OCI-LY3 (cell line): ENCODE data around the gene MBOAT1.

Experiments used
- H2AFZ ChIP-seq: fragments of 200-600, 300-600 bp; shearing (Covaris generic); 2 replicates; pipeline ENCODE4 v1.6.0; 2014; ENCODE audit warnings: antibody characterized with exemption, low read depth, low read length
- H3K27ac ChIP-seq: fragments of 200-600, 300-600 bp; sonication (generic); 2 replicates; pipeline ENCODE4 v1.5.1; 2014; ENCODE audit warnings: mild to moderate bottlenecking, low read length, moderate library complexity, mixed read lengths
- H3K27me3 ChIP-seq: fragments of 200-600, 300-600 bp; sonication (generic); 2 replicates; pipeline ENCODE4 v1.6.1; 2014; ENCODE audit warnings: low read depth, low read length, mixed read lengths
- H3K36me3 ChIP-seq: fragments of 200-600, 300-600 bp; sonication (generic); replicated peaks from 2 replicates; pipeline ENCODE3; 2014; ENCODE audit warnings: low read depth, low read length, mixed read lengths
- H3K4me1 ChIP-seq: fragments of 300-600, 200-600 bp; sonication (generic); 2 replicates; pipeline ENCODE4 v1.6.1; 2014; ENCODE audit warnings: low read length, mixed read lengths
- H3K4me2 ChIP-seq: fragments of 200-600, 300-600 bp; sonication (generic); 2 replicates; pipeline ENCODE4 v1.6.1; 2014; ENCODE audit warnings: low read length, mixed read lengths
- H3K4me3 ChIP-seq: fragments of 300-600, 200-600 bp; sonication (generic); 2 replicates; pipeline ENCODE4 v1.5.1; 2014; ENCODE audit warnings: antibody characterized with exemption, mild to moderate bottlenecking, low read length, moderate library complexity
- H3K79me2 ChIP-seq: fragments of 300-600, 200-600 bp; shearing (Covaris generic); 2 replicates; pipeline ENCODE4 v1.6.1; 2014; ENCODE audit warnings: mild to moderate bottlenecking, low read length, mixed read lengths
- H3K9ac ChIP-seq: fragments of 300-600, 200-600 bp; shearing (Covaris generic); 2 replicates; pipeline ENCODE4 v1.6.0; 2014; ENCODE audit warnings: mild to moderate bottlenecking, low read length, moderate library complexity
- H3K9me3 ChIP-seq: fragments of 200-600, 300-600 bp; shearing (Covaris generic); 2 replicates; pipeline ENCODE4 v1.6.1; 2014; ENCODE audit warnings: low read length, mixed read lengths; ENCODE audit not compliant: insufficient read depth
- H4K20me1 ChIP-seq: fragments of 200-600, 300-600 bp; sonication (generic); 2 replicates; pipeline ENCODE4 v1.6.1; 2016; ENCODE audit warnings: low read length, mixed read lengths; ENCODE audit not compliant: insufficient read depth
- EZH2phosphoT487 ChIP-seq: fragments of 200-600 bp; shearing (Covaris generic); IDR thresholded peaks from 2 replicates; pipeline ENCODE4 v1.6.1; 2018; ENCODE audit warnings: antibody characterized with exemption, mixed run types, low read depth
- TF ChIP-seq, protein P1 (sequence below): fragments of 200-600, 300-600 bp; sonication (generic); IDR thresholded peaks from 2 replicates; pipeline ENCODE4 v1.5.1; 2014; ENCODE audit warnings: antibody characterized with exemption, low read length, low read depth

The MBOAT1 gene

DNA sequence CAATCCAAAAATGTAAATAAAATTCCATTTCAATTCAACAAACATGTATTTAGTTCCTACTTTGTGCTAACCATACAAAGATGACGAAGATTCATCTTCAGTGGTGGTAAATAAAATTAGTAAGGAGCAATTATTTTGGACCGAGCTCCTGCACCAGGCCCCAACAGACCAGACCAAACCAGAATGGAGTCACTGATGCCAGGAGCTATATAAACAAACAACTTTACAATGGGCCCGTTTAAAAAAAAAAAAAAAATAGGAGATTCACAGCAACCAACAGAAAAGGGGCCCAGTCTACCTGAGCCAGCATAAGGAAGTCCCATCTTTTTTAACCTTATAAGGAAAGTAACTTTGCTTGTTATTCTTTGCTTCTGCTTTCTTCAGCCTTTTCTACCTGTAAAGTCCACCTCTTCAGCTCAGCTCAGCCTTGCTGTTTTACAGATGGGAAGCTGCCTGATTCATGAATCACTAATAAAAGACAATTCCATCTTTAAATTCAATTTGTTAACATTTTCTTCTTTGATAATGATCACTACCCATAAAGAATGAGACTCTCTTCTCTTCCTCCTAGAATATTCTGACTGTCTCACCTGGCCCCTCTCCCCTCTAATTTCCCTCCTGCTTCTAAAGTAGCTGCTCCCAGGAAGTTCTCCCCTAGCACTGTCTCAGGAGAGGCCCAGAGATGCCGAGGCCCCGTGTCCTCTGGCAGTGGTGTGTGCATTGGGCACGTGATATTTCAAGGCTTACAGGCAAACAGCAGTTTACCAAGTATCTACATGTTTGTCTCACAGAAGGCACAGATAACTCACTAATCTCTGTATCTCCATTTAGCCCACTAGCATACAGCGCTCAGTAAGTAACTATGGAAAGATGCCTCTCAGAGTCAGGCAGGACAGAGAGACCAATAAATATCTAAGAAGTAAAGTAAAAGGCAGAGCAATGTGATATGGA is 8.4 kb downstream of the MBOAT1 start:
- no peak overlapping the region for H3K9ac ChIP-seq
- no peaks in the 10 kb centered on the region for H3K9me3 ChIP-seq
- H3K36me3 ChIP-seq = no peaks in the 10 kb centered on the region
- TF ChIP-seq EZH2phosphoT487 = no peak
- TF ChIP-seq, protein P1, sequence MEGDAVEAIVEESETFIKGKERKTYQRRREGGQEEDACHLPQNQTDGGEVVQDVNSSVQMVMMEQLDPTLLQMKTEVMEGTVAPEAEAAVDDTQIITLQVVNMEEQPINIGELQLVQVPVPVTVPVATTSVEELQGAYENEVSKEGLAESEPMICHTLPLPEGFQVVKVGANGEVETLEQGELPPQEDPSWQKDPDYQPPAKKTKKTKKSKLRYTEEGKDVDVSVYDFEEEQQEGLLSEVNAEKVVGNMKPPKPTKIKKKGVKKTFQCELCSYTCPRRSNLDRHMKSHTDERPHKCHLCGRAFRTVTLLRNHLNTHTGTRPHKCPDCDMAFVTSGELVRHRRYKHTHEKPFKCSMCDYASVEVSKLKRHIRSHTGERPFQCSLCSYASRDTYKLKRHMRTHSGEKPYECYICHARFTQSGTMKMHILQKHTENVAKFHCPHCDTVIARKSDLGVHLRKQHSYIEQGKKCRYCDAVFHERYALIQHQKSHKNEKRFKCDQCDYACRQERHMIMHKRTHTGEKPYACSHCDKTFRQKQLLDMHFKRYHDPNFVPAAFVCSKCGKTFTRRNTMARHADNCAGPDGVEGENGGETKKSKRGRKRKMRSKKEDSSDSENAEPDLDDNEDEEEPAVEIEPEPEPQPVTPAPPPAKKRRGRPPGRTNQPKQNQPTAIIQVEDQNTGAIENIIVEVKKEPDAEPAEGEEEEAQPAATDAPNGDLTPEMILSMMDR = no peak
- no peak overlapping the region for H2AFZ ChIP-seq
- no peak overlapping the region for H3K27ac ChIP-seq
- H4K20me1 ChIP-seq = no peaks in the 10 kb centered on the region
- H3K79me2 ChIP-seq = no peaks in the 10 kb centered on the region
- peaks cover 7% of the 10 kb centered on the region for H3K4me1 ChIP-seq
- H3K27me3 ChIP-seq = no peaks in the 10 kb centered on the region
- H3K4me3 ChIP-seq = no peak overlapping the region
- no peak overlapping the region for H3K4me2 ChIP-seq

DNA sequence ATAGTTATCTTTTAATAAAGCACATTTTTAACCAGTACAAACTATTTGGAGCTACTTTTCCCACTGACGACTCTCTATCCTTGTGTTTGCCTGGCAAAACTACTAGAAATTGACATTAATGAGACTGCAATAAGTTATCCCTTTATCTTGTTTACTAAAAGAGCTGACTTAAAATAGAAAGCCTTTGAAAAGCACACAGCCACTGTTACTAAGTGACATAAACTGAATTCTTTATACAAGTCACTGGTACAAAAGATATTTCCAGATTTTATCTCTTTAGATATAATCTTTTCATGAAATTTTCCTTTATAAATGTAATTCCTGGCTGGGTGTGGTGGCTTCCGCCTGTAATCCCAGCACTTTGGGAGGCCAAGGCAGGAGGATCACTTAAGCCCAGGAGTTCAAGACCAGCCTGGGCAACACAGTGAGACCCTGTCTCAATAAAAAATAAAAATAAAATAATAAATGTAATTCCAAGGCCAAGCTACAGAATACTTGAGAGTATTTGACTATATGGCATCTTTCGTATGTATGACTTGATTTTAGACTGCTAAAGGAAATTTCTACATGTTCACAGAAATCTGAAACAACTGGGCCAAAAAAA is 9.5 kb downstream of the MBOAT1 start:
- Histone ChIP-seq H3K9me3 (no peaks in the 10 kb centered on the region), H4K20me1 (no peaks in the 10 kb centered on the region), H3K4me3 (no peak overlapping the region), H3K4me2 (no peak overlapping the region), H3K27ac (no peak overlapping the region), H3K4me1 (peaks cover 7% of the 10 kb centered on the region), H2AFZ (no peak overlapping the region), H3K27me3 (no peaks in the 10 kb centered on the region), H3K36me3 (no peaks in the 10 kb centered on the region), H3K79me2 (no peaks in the 10 kb centered on the region), H3K9ac (no peak overlapping the region)
- TF ChIP-seq, protein P1 = no peak
- TF ChIP-seq EZH2phosphoT487 = no peak

DNA sequence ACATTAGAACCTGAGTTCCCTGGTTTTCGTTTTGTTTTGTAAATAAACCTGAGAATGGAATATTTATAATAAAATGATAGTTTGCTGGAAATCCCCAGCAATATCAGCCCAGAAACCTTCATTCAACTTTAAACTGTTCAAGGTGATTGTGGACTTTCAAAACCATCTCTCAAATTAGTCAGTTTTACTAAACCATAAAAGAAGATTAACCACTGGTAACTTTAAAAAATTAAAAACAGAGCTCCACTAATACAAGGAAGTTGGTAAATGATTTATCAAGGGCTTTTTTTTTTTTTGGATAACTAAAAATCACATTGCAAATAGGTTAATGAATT is 10.0 kb downstream of the MBOAT1 start:
- no peak overlapping the region for H3K4me2 ChIP-seq
- H4K20me1 ChIP-seq = no peaks in the 10 kb centered on the region
- H3K4me1 ChIP-seq = peaks cover 7% of the 10 kb centered on the region
- H3K4me3 ChIP-seq = no peak overlapping the region
- H3K9me3 ChIP-seq = no peaks in the 10 kb centered on the region
- H3K36me3 ChIP-seq = no peaks in the 10 kb centered on the region
- TF ChIP-seq, protein P1 = no peak
- TF ChIP-seq EZH2phosphoT487 = no peak
- no peak overlapping the region for H3K27ac ChIP-seq
- no peak overlapping the region for H2AFZ ChIP-seq
- no peaks in the 10 kb centered on the region for H3K27me3 ChIP-seq
- H3K79me2 ChIP-seq = no peaks in the 10 kb centered on the region
- H3K9ac ChIP-seq = no peak overlapping the region

DNA sequence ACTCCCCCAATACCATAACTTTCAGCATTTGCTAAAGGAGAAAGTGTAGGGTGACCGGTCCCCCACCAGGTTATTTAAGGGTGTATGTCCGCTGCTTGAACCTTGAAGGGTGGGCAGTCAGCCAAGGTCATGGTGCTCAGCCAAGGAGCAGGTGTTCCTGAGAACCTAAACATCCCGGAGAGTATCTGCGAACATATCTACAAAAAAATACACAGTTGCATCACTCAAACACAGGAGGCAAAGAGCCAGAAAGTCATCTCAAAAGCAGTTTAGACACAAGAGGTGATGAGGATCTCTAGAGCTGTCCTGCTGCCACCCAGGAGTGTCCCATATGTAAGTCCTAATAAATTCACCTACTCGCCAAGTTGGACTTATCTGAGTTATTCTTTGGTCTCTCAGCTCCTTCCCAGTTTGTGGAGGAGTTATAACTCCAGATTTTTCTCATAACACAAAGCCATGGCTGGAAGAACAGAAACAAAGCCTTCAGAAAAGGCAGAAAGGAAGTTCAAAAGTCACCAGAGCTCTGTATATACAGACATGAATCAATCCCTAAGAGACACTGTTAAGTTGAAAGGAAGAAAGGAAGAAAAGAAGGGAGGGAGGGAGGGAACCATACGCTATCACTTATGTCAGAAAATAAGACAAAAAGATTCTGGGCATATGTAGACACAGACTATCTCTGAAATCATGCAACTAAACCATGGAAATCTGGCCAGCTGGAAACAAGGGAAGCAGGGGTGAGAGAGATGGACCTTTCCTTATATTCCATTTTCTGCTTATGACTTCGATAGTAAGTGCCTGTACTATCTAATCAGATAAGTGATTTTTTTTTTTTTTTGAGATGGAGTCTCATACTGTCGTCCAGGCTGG is 11.3 kb downstream of the MBOAT1 start:
- no peak overlapping the region for H3K4me2 ChIP-seq
- H2AFZ ChIP-seq = no peak overlapping the region
- no peaks in the 10 kb centered on the region for H3K9me3 ChIP-seq
- no peak overlapping the region for H3K4me3 ChIP-seq
- no peaks in the 10 kb centered on the region for H4K20me1 ChIP-seq
- H3K9ac ChIP-seq = no peak overlapping the region
- TF ChIP-seq, protein P1 = no peak
- TF ChIP-seq EZH2phosphoT487 = no peak
- H3K27me3 ChIP-seq = no peaks in the 10 kb centered on the region
- H3K79me2 ChIP-seq = no peaks in the 10 kb centered on the region
- H3K36me3 ChIP-seq = no peaks in the 10 kb centered on the region
- peaks cover 7% of the 10 kb centered on the region for H3K4me1 ChIP-seq
- H3K27ac ChIP-seq = no peak overlapping the region
